ENCODE measurements around the gene BTG4.

The BTG4 gene

DNA sequence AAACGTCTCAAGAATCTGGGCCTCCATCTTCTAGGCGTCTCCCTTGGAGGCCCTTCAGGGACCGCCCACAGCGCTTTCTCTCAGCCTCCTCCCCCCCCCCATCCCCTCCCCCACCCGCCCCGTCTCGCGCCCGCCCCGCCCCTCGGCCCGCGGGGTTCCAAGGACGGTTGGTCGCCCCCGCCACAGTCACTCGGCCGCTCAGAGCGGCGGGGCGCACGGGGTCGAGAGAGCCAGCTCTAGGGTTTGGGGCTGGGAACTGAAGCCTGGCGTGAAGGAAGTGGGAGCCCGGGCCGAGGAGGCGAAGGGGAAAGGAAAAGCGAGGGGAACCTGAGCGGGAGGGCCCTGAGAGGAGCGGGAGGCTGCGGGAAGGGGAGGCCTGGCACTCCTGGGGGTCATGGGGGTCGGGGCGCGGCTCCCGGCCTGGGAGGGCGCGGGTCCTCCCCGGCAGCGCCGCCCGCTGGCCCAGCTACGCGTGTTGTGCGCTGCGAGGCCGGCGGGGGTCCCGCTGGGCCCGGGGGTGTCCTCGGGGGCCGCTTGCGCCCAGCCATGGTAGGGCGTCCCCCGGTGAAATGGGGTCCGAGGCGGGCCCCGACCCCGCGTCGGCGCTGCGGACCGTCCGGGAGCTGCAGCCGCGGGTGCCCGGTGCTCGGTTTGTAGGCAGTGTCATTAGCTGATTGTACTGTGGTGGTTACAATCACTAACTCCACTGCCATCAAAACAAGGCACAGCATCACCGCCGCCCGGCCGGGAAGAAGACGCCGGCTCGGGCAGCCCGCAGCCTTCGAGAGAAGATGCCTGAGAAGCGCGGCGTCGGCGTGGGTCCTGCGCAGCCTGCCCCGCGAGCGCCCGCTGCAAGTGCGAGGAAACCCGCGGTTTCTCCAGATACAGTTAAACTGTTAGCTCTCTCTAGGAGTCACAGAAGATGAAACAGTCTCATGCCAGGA, at the start of gene BTG4:
Gene BTG4, minus strand, starts transcription at position 91 of the 944 bp plus-strand sequence. CDS start 13,610 bp downstream, outside the sequence.
- no peak for DNase-seq (ENCODE audit: low read depth)

DNA sequence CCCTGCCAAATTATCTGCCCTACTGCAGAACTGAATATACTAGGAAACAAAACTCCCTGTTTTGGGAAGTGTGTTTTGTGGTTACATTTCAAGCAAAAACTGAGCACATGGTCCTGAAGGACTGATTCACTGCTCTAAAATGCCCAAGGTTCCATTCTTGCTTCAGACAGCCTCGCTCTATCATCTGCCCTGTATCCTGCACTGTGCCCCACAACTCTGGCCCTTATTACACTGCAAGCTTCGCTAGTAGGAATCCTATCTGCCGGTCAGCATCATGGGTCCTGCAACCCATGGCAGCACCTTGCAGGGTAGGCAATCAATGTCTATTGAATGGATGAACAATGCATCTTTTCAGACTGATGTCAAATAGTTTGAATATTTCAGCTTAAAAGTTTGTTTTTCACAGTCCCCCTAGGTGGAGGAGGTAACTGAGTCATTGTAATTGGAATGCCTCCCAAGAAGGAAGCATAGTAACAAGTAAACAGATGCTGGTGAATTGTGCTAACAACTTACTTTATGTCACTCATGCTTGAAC, 49.7 kb upstream of the BTG4 start:
- DNase-seq (ENCODE audit: low read depth), result no peak

DNA sequence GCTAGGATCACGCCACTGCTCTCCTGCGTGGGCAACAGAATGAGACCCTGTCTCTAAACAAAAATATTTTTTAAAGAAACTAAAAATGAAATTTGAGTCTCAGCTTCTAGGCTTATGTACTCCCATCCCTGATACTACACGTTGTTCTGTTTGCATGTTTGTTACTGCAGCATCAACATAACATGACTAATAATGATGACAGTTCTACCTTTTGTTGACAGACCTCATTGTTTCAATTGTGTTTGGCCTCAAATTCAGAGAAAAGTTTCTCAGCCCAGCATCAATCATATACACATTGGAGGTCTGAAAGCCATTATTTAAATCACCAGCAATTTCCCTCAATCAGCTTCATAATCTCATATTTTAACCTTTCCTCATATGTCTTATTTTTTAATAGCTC, 49.1 kb upstream of the BTG4 start:
- no peak for DNase-seq (ENCODE audit: low read depth)

DNA sequence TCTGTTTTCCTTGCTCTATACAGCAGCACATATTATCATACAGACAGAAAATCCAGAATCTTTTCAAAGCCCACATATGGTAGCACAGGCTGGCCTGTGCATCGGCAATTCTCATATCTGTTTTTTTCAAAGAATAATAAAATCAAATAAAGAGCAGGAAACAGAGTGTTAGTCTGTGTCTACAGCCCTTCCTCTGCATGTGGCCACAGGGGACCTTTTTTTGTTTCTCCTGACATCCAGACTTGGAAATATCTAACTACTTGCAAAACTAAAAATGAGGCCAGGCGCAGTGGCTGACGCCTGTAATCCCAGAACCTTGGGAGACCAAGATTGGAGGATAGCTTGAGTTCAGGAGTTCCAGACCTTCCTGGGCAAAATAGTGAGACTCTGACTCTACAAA, 48.6 kb upstream of the BTG4 start:
- no peak for DNase-seq (ENCODE audit: low read depth)

DNA sequence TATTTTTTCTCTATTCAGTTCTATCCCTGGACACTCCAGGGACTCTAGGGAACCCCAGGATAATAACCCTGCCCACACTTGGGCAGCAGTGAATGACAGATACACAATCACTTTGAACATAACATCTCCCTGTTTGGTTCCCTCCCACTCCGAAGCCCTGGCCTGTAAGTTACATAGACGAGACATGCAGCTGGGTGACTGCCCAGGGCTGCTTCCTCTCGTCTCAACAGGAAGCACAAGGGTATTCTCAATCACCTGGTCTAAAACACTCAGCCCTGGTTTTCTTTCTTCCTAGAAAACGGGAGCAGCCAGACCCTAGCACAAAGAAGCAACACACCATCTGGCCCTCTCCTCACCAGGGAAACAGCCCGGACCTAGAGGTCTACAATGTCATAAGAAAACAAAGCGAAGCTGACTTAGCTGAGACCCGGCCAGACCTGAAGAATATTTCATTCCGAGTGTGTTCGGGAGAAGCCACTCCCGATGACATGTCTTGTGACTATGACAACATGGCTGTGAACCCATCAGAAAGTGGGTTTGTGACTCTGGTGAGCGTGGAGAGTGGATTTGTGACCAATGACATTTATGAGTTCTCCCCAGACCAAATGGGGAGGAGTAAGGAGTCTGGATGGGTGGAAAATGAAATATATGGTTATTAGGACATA, 47.7 kb upstream of the BTG4 start:
- no peak for DNase-seq (ENCODE audit: low read depth)

DNA sequence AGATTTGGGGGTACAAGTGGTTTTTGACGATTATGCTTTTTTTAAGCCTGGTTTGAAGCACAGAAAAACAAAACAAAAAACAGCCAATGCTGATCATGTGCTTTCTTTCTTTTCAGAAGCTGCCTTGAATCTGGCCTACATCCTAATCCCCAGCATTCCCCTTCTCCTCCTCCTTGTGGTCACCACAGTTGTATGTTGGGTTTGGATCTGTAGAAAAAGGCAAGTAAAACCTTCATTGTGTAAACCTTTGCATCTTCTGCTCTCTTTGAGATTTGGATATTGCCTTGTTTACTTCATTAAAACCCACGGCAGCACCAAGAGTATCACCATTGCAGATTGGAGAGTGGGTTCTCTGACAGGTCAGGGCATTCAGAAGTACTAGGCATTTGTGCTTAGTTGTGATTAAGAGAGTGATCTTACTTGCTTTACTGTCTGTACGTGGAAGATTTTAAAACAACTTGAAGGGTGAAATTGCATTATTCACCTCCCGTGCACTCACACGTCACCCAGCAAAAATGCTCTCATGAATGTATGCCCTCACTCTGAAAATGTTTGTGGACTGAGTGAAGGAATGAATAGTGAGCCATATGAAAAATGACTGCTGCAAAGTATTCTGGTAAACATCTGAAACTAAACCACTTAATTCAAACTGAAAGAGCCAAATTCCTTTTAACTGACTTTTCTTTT, 45.4 kb upstream of the BTG4 start:
- DNase-seq (ENCODE audit: low read depth), result no peak

DNA sequence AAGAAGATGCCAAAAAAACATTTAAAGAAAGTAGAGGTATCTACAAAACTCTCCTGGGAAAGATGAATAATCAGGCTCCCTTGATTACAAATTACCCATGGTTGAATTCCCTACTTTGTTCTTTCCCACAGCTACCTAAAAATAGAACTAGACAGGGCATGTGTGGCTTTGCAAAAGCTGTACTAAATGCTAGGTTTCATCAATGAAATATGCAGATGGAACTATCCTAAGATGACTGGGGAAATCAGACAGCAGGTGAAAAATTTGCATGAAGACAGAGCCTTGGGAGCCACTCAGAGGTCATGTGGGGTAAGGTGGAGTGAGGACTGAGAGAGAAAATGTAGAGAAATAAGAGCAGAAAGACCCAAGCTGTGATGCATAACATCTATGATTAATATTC, 43.1 kb upstream of the BTG4 start:
- no peak for DNase-seq (ENCODE audit: low read depth)

DNA sequence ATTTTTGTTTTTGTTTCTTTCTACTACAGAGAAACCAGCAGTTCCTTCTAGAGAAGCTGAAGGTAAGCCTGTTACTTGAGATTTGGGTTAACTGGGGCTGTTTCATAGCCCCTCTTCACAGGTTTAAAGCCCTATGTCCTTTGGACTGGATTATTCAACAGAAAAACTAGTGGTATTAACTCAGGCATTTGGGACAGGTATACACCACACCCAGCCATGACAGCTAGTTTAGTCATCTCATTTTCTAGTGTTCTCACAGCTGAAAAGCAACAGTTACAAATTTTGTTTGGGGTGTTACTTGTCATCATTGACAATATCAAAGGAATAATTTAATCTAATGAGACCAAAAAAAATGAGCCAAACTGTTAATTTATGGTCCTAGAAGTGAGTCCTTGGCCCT, 42.3 kb upstream of the BTG4 start:
- DNase-seq (ENCODE audit: low read depth), result no peak

DNA sequence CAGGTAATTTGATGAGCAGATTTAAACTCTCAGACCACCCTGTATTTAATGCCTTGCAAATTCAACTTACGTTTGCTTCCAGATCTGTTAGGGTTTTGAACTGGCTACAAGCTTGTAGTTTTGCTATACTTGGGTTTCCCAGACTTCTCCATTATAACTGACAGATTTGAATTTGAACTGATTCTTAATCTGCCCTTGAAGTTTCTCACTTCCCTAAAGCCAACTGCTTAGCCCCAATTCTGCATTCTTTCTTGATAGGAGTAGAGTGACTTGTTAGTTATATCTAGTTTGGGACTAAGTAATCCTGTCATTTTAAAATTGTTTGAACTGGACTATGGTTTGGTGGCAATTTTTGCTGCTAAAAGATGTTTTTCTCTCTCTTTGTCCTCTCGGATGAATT, 38.1 kb upstream of the BTG4 start:
- no peak for DNase-seq (ENCODE audit: low read depth)

DNA sequence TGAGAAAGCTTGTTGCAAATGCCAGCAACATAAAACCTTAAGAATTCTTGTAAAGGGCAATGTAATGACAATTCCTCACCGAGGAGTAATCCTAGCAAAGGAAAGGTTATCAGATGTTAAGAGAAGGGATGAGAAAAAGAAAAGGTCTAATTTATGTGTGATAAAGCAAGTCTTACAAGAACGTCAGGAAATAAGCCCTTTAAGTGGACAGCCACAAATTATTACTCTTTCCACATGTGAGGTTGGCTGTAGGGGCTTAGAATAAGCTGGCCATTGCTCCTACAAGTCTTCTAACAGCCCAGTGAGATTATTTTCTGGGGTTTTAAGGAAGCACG, 37.6 kb upstream of the BTG4 start:
- DNase-seq (ENCODE audit: low read depth), result no peak

DNA sequence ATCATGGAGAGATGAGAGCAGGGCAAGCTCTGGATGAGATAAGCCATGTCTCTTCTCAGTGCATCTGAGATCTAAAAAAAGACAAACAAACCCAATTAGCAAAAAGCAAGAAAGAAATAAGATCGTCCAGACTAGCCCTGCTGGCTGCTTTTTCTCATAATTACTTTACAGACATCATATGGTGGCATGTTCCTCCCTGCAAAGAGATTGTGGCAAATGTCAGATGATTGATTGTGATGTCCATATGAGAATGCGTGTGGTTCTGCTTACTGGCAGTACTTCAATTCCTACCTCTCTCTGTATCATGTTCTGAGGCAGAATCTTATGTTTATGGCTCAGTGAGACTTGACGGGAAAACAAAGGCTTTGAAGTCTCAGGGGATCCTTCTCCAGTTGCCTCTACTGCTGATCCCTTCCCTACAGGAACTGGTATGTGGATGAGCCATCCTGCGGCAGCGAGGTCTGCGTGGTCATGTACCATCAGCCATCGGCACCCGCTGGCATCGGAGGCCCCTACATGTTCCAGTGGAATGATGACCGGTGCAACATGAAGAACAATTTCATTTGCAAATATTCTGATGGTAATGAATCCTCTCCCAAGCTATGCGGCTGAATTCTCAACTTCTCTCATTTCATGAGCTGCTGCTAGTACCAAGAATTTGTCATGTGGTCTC, 37.1 kb upstream of the BTG4 start:
- DNase-seq (ENCODE audit: low read depth), result no peak

DNA sequence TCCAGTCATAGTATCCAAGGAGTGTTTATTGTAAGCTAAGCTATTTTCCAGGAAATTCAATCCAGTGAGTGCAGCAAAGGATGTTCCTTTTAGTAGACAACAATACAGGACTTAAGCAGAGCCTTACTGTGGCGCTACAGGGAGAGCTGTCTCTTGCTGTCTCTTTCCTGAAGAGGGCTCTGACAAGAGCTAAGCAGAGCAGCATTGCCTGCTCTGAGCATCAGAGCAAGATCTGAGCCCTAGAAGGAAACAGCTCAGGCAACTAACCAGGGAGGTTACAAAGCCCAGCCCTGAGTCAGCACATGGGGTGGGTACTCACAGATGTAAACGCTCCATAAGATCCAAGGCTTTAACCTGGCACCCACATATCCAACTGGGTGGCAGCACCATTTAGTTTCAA, 36.3 kb upstream of the BTG4 start:
- no peak for DNase-seq (ENCODE audit: low read depth)

DNA sequence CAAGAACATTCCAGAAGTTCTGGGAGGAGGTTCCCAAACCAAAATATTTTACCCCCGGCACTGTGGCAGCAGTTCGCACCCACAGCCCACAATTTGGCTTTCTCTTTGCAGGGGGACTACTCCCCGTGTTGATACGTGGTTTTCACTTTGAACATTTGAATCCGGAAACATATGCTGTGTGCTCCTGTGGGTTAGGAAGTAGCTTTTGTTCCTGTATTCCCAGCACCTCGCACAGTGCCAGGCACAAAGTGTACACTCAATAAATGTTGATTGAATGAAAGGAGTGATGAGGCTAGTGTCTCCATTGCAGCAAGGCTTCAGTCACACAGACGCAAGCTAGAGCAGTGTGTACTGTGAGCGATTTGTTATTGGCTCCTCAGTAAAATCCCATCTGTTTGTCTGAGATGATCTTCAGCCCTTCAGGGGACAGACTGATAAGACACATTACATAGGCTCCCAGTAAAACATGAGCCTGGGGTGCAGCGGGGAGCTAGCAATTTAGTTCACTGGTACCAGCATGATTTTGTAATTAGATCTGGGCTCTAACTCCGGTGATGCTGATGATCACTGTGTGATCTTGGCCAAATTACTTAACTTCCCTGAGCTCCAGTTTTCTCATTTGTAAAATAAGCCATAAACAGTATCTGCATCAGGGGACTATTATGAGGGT, 30.6 kb upstream of the BTG4 start:
- no peak for DNase-seq (ENCODE audit: low read depth)

DNA sequence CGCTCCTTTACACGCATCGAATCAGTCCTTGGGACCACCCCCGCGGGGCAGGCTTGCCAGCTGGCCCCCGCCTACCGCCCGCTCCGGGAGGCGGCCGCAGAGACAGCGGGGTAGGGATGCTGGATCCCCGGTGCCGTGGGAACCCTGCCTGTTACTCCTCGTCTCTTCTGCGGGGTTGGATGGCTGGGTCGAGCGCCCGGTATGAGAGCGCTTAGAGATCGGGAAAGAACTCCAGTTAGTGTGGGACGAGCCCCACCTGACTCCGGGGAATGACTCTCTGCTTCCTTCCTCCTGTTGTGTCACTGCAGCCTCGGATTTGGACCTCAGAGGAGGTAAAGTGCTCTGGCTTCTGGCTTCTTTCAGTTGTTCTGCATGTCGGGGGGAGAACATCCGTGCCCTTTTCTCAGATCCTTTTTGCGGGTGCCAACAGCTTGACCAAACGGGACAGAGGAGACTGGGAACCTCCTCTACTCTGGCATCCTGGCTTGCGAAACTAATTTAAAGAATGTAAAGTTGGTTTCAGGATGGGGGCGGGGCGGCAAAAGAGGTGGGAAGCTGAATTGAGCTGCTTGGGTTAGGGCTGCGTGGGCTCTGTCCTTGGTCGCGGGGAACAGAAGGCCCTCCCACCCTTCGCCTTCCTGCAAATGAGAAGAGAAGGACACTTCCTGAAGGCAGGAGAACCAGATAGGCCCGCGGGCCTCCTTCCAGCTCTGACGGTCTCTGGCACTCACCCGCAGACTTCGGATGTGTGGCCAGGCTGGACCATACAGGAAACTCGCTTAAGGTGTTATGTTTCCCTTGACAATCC, 29.3 kb upstream of the BTG4 start:
- DNase-seq (ENCODE audit: low read depth), result no peak

DNA sequence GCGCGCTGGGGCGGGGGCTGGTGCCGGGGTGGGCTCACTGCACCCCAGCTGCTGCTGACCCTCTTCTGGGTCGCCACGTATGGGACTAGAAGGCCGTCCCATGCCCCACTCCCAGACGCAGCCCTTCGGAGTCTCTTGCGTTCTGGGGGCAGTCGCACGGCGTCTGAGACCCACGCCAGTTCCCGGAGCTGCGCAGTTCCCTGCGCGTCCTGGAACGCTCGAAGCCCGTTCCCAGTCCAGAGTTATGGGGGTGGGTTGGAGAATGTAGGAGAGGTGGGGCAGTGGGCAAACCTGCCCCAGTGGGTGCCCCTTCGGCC, 28.7 kb upstream of the BTG4 start:
- DNase-seq (ENCODE audit: low read depth), result no peak

DNA sequence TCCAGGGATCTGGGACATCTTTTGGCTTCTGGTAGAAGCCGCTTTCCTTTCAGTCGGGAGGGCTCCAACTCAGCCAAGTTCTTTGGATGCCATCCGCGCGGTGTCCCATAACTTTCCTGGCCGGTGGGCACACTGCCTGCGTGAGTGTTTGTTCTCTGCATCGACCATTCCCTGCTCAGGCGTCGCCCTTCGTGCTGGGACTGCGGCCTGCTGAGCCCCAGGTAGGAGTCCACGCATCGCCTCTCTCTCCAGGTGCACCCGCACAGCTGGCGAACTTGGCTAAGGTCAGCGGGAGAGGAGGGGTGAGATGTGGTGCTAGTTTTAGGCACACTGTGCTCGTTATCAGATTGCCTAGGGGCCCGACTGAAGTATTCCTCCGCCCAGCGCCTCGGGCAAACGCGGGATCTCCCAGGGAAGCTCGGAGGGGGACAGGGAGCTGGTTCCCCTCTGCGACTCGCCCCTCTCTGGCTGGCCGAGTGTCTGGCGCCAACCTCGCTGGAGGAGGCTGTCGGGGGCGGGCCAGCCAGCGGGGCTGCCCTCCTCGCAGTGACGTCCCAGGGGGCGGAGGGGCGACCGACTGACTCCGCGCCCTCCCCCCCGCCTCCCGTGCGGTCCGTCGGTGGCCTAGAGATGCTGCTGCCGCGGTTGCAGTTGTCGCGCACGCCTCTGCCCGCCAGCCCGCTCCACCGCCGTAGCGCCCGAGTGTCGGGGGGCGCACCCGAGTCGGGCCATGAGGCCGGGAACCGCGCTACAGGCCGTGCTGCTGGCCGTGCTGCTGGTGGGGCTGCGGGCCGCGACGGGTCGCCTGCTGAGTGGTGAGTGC, 28.1 kb upstream of the BTG4 start, which contains the start of gene LAYN:
Gene LAYN, plus strand, starts transcription at position 607 of the 823 bp plus-strand sequence. Its CDS starts 124 bp downstream, at position 731.
- peak; percentile 16 for DNase-seq (ENCODE audit: low read depth)

DNA sequence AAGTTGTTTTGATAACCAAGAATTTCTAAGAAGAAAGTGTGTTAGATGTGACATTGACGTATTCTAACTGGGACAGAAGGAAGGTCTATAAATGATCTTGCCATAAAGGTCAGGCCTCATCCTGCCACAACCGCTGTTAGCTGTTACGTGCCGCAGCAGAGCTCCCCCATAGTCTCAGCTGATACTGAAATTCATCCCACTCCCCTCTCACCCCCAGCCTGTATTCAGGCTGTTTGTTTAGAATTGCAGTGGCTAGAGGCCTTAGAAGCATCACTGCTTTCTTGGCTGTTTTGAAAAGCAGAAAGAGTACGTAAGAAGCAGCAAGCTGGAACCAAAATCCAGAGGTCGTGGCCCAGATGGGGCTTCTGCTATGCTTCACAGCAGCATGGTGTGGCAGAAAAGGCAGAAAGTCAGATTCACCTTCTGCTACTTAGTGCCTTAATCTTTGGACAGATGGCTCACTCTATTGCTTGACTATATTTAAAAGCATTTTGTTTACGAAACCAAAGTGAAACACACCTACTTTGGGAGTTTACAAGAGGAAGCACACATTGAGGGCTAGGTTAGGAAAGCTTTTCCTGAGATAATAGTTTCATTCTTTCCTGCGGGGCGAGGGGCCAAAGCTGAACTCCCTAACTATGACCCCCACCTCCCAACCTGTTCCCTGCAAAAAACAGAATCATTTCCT, 27.4 kb upstream of the BTG4 start:
- DNase-seq (ENCODE audit: low read depth), result no peak

DNA sequence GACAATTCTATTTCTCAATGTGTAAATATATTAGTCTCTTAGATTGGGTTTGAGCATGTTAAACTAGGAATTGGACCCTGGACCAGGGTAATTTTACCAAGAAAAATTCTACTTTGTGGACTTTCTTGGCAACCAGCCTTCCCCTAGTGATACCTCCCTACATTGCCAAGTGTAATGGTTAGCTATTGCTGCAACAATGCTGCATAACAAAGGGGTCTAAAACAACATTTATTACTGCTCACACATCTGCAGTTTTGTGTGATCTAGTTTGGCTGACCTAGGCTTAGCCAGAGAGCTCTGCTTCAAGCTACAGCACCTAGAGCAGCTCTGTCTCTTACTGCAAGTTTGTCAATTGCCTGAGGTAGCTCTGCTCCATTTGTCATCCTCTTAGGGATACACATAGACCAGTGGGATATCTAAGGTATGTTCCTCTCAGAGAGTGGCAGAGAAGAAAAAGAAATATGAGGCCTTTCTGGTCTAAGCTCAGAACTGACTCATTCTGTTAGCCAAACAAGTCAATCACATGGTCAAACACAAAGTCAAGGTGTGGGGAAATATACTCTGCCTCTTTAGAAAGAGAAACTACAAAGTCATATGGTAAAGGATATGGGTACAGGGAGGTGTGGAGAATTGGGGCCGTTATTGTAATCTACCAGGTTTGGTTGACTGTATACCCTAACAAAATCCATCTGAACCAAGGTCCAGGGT, 26.4 kb upstream of the BTG4 start:
- DNase-seq (ENCODE audit: low read depth), result no peak

Data from stimulated activated CD4-positive, alpha-beta T cell treated with anti-CD3 and anti-CD28 coated beads, Interleukin-2, amount 100 ng/mL, for 4 hours (primary cell).